GM12892 (cell line): Measurements from ENCODE around the gene NGF.

Experiments
- POLR2A ChIP-seq: IDR thresholded peaks from 2 replicates; pipeline ENCODE4 v1.6.1; 2011; ENCODE audit warnings: low read depth, low read length, control low read depth
- POLR2AphosphoS5 ChIP-seq: IDR thresholded peaks from 2 replicates; pipeline ENCODE4 v1.6.1; 2011; ENCODE audit warnings: low read depth, low read length, control low read depth
- TAF1 ChIP-seq: IDR thresholded peaks from 2 replicates; pipeline ENCODE4 v1.6.1; 2011; ENCODE audit warnings: low read depth, mild to moderate bottlenecking, control low read depth, low read length, borderline replicate concordance

- no peak for TF ChIP-seq POLR2AphosphoS5
- no peak for TF ChIP-seq POLR2A
- TF ChIP-seq TAF1, result no peak
Observed at GRCh38 chr1:115241309-115241708, 96.7 kb downstream of the NGF start.
